Heart left ventricle (tissue), 16 donors: ENCODE data around the gene AFG3L2. TPM values are rescaled to one million over a fixed set of nuclear protein-coding genes. Genes with fewer than 3 reads are reported as not detected.

ENCODE experiments used
- ATAC-seq, 4 donors: fragments of 200-7000 bp; cut with Tn5 transposase; one replicate each; pipeline ENCODE4 v1.9.1; 2020 to 2022; ENCODE audit warnings: moderate library complexity in 4 of 4, mild to moderate bottlenecking in 3 of 4, moderate number of reproducible peaks in 1 of 4
- DNase-seq, 5 donors: peaks; one replicate each; pipeline ENCODE4 v3.0.0-alpha.2; 2020
- H3K27ac ChIP-seq, 12 donors: fragments of 200-600 bp; sonication (generic) in 4 of 12; one replicate each; pipeline versions ENCODE4 v1.5.0 to v1.8.0; 2016 to 2022; ENCODE audit warnings: mild to moderate bottlenecking in 2 of 12
- H3K27me3 ChIP-seq, 9 donors: fragments of 200-600 bp; sonication (generic) in 2 of 9; one replicate each; pipeline versions ENCODE4 v1.5.1 to v1.8.0; 2016 to 2022; ENCODE audit warnings: mild to moderate bottlenecking in 3 of 9
- H3K36me3 ChIP-seq, 9 donors: fragments of 200-600 bp; sonication (generic) in 2 of 9; one replicate each; pipeline versions ENCODE4 v1.5.0 to v1.8.0; 2018 to 2022; ENCODE audit warnings: mild to moderate bottlenecking in 2 of 9
- H3K4me1 ChIP-seq, 12 donors: fragments of 200-600 bp; sonication (generic) in 4 of 12; one replicate each; pipeline versions ENCODE4 v1.5.0 to v1.8.0; 2016 to 2022; ENCODE audit warnings: mild to moderate bottlenecking in 3 of 12
- H3K4me3 ChIP-seq, 12 donors: fragments of 200-600 bp; sonication (generic) in 4 of 12; one replicate each; pipeline versions ENCODE4 v1.5.0 to v1.8.0; 2017 to 2022; ENCODE audit warnings: mild to moderate bottlenecking in 9 of 12, moderate library complexity in 4 of 12
- H3K9me3 ChIP-seq, 12 donors: fragments of 200-600 bp; sonication (generic) in 4 of 12; one replicate each; pipeline versions ENCODE4 v1.5.0 to v1.8.0; 2016 to 2022; ENCODE audit warnings: mild to moderate bottlenecking in 1 of 12
- POLR2A ChIP-seq, 2 donors: fragments of 450-650 bp; IDR thresholded peaks; one replicate each; pipeline ENCODE4 v1.6.1; 2017; ENCODE audit warnings: antibody characterized with exemption in 2 of 2, mild to moderate bottlenecking in 2 of 2, moderate library complexity in 2 of 2
- WGBS, 4 donors: extraction: QIAGEN DNeasy Blood & Tissue Kit in 2 of 4; methylation state at CpG; one replicate each; pipeline versions ENCODE4 v1.1.5 to v1.1.7; 2013 to 2018; 5-methylcytosine and 5-hydroxymethylcytosine counted together
- intact Hi-C, 10 donors: fragments of 100-400 bp; cut with DNase I; formaldehyde crosslinking; loops; one replicate each; pipeline versions ENCODE4 v1.11.1 to v1.14.2; 2022
- polyA plus RNA-seq, 2 donors: library from polyadenylated mRNA; stranded (reverse); fragments of 200-250 nt; gene quantifications; one replicate each; pipeline ENCODE4 v1.2.3, GENCODE V29; 2013
- total RNA-seq, 9 donors: library from RNA; depleted of rRNA in 2 of 9; stranded (reverse); fragments of >200 nt in 2 of 9; fragmentation: NEBNext Ultra II Directional in 3 of 9; extraction: Animal tissue kit (Norgen Biotek cat#: 25700) in 3 of 9; gene quantifications; one replicate each; pipeline versions ENCODE4 v1.1.0 to v1.2.4, GENCODE V29; 2016 to 2023
- TF ChIP-seq, protein P1 (sequence below), 12 donors: fragments of 200-600 bp; sonication (generic) in 4 of 12; IDR thresholded peaks; one replicate each; pipeline versions ENCODE4 v1.5.0 to v1.8.0; 2018 to 2022; ENCODE audit warnings: antibody characterized with exemption in 12 of 12, mild to moderate bottlenecking in 5 of 12
- donor health status: ischemic (EF 13 %, LVEDD 7.1; RV severe dilation, severe dysfunction).
- donor health status: healthy with polysubstance abuse.
- donor health status: DM: no; HTN: yes; CAD: no.
- donor health status: DM: no; HTN: no; CAD: no.
- donor health status: ischemic (EF 25% LVEDD 6.9; RV normal size, moderate dysfunction).
- donor health status: ischemic (EF 25% LVEDD 5.7; RV mildly dilated, moderate dysfunction).
- donor health status: healthy.
- donor health status: DM: yes; HTN: yes; CAD: no.
- donor health status: ischemic (EF 35%, LVEDD 5.7; RV mildly dilated, moderate dysfunction).
- donor health status: nonischemic (EF 11% LVEDD 7.7; RV severe dilation, severe dysfunction).
- donor health status: DM: yes; HTN: yes; CAD: no.
- donor health status: PGD.
- donor health status: ischemic (EF 29% LVEDD 5.4; RV normal size, mild dysfunction).
- donor health status: nonischemic (EF 23%, LVEDD 6.1; RV moderate dilation, normal function).

Gene AFG3L2
- total and polyA plus RNA-seq, 11 donors: 59.9 to 174 (median 138) TPM

DNA sequence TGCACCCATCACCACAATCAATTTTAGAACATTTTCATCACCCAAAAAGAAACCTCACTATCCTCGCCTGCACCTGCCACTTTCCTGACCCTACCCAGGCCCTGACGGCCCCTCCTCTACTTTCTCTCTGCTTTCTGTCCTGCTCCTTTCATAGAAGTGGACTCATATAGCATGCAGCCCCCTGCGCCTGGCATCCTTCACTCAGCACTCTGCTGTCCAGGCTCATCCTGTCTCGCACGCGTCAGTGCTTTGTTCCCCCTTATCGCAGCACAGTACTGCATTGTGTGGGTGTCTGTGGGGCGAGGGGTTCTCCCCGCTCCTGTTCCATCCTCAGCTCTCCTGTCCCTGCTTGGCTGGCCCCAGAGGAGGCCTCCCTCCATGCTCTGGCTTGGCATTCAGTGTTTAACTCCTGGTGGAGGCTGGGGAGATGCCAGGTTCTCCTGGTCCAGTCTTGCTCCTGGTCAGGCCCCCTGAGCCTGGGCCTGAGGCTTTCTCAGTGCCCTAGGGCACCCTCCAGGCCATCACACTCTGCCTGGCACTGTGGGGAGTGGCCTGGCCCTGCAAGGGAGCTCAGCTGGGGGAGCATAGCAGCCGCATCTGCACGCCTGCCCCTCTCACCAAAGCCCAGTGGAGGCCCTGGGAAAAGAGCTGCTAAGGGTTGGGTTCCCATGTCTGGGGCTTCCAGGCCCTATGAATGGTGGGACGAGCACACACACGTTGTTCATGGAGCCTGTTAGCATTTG, 75.6 kb downstream of the AFG3L2 start:
- TF ChIP-seq POLR2A (IDR thresholded peaks at IDR 0.05): no peak
- TF ChIP-seq, protein P1, sequence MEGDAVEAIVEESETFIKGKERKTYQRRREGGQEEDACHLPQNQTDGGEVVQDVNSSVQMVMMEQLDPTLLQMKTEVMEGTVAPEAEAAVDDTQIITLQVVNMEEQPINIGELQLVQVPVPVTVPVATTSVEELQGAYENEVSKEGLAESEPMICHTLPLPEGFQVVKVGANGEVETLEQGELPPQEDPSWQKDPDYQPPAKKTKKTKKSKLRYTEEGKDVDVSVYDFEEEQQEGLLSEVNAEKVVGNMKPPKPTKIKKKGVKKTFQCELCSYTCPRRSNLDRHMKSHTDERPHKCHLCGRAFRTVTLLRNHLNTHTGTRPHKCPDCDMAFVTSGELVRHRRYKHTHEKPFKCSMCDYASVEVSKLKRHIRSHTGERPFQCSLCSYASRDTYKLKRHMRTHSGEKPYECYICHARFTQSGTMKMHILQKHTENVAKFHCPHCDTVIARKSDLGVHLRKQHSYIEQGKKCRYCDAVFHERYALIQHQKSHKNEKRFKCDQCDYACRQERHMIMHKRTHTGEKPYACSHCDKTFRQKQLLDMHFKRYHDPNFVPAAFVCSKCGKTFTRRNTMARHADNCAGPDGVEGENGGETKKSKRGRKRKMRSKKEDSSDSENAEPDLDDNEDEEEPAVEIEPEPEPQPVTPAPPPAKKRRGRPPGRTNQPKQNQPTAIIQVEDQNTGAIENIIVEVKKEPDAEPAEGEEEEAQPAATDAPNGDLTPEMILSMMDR (IDR thresholded peaks at IDR 0.05): no peak
- intact Hi-C loops: loop anchor here in 1 of 10 donors (10.0 kb wide), 1 partner anchor 353 kb away; the partner anchor contains the start of gene SPIRE1
- 63 to 81% (median 69%) methylated on average over 9 to 13 of the region's 13 CpGs for WGBS, 4 donors

DNA sequence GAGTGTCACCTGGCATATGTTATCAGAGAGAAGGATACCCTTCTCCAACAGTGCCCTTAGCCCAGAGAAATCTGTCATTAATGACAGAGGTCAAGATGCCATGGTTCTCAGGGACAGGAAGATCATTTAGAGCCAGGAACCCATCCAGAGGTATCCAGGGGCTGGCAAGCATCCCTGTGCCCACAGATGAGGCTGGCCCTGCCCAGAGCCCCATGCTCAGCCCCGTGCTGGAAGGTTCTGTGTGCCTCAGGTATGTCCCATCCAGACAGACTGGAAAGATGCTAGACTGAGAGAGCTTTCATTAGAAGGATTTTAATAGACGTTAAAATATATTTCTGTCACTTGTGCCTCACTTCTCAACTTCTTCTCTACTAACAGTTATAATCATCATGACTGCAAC, 77.2 kb downstream of the AFG3L2 start:
- intact Hi-C loops: loop anchor here in 1 of 10 donors (10.0 kb wide), 1 partner anchor 355 kb away; the partner anchor contains the start of gene SPIRE1
- WGBS, 4 donors: 87 to 94% (median 89%) methylated on average over 2 of the region's 2 CpGs
- ATAC-seq (no peak), DNase-seq (no peak)
- Histone ChIP-seq H3K9me3 (peaks cover 0 to 4% (median 0%) of the 10 kb centered on the region in 12 donors), H3K4me1 (no peaks in the 10 kb centered on the region), H3K27me3 (no peaks in the 10 kb centered on the region), H3K4me3 (no peak overlapping the region), H3K36me3 (no peaks in the 10 kb centered on the region), H3K27ac (no peak overlapping the region)
- TF ChIP-seq POLR2A (IDR thresholded peaks at IDR 0.05): no peak
- TF ChIP-seq, protein P1 (IDR thresholded peaks at IDR 0.05): no peak

More for the DNA sequence above, 75.6 kb downstream of the AFG3L2 start:
- DNase-seq: no peak
- H3K4me1 ChIP-seq: peaks cover 0 to 4% (median under 1%) of the 10 kb centered on the region in 12 donors
- H3K36me3 ChIP-seq: no peaks in the 10 kb centered on the region
- peak in 2 of 4 donors; percentile 9 to 19 for ATAC-seq
- H3K4me3 ChIP-seq: no peak overlapping the region
- no peak overlapping the region for H3K27ac ChIP-seq
- H3K27me3 ChIP-seq: no peaks in the 10 kb centered on the region
- peaks cover 0 to 4% (median 0%) of the 10 kb centered on the region in 12 donors for H3K9me3 ChIP-seq

DNA sequence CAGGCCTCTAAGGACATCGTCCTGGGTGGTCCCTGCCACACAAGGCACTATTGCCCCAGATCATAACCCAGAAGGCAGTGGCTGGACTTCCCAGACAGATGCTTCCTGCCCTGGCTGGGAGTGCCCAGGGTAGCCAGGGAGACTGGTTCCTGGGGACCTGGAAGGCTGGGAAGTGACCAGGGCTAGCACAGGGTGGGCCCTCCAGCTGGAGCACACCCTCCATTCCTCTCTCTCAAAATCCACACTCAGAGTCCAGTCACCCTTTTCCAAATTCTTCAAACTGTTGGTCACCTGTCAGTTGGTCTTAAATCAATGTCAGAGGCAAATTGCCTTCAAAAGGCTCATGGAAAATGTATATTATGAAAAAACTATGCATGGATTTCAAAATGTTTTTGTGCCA, 80.6 kb downstream of the AFG3L2 start:
- TF ChIP-seq, protein P1 (IDR thresholded peaks at IDR 0.05): no peak
- TF ChIP-seq POLR2A (IDR thresholded peaks at IDR 0.05): no peak
- WGBS, 4 donors: 25 to 100% (median 66%) methylated on average over 1 of the region's 1 CpG
- Histone ChIP-seq H3K4me3 (no peak overlapping the region), H3K27me3 (no peaks in the 10 kb centered on the region), H3K9me3 (peaks cover 0 to 4% (median 0%) of the 10 kb centered on the region in 12 donors), H3K4me1 (no peaks in the 10 kb centered on the region), H3K36me3 (no peaks in the 10 kb centered on the region), H3K27ac (no peak overlapping the region)
- DNase-seq (no peak), ATAC-seq (no peak)
- intact Hi-C loops: no loop called here

DNA sequence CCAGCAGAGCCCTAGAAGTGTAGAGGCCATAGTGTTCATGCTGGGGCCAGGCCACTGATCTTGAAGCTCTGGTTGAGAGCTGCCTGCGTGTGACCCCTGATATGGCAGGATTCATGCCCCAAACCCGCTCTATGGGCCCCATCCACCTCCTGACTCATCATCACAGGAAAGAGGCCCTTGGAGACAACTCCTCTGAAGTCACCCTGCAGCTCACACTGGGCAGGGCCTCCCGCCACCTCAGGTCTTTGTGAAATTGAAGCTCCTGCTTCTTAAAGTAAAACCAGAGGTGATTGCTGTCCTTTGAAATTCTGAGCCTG, 81.0 kb downstream of the AFG3L2 start:
- H3K27me3 ChIP-seq: no peaks in the 10 kb centered on the region
- whole genome bisulfite sequencing, 4 donors: 90 to 100% (median 97%) methylated on average over 3 of the region's 3 CpGs
- DNase-seq: no peak
- intact Hi-C loops: no loop called here
- H3K36me3 ChIP-seq: no peaks in the 10 kb centered on the region
- no peak overlapping the region for H3K27ac ChIP-seq
- H3K4me3 ChIP-seq: no peak overlapping the region
- ATAC-seq: no peak
- no peak for TF ChIP-seq POLR2A (IDR thresholded peaks at IDR 0.05)
- TF ChIP-seq, protein P1 (IDR thresholded peaks at IDR 0.05): no peak
- H3K9me3 ChIP-seq: peaks cover 0 to 4% (median 0%) of the 10 kb centered on the region in 12 donors
- no peaks in the 10 kb centered on the region for H3K4me1 ChIP-seq
